ENCODE measurements around the gene RNF130.

DNA sequence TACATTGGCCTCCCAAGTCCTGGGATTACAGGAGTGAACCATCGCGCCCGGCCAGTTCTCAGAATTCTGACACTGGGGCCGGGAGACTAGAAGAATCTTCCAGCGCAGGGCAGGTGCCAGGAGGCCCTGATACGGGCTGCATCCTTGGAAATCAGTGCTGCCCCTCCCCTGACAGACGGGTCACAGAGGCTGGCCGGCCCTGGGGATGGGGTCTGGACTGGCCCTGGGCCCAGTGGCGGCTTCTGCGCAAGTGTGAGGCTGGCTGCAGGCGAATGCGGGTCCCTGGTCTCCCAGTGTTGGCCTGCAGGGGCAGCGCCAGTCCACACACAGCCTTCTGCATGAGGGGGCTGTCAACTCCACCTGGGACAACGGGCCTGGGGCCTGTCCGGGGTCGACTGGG is 163.0 kb downstream of the RNF130 start:
- TF ChIP-seq, protein P1, sequence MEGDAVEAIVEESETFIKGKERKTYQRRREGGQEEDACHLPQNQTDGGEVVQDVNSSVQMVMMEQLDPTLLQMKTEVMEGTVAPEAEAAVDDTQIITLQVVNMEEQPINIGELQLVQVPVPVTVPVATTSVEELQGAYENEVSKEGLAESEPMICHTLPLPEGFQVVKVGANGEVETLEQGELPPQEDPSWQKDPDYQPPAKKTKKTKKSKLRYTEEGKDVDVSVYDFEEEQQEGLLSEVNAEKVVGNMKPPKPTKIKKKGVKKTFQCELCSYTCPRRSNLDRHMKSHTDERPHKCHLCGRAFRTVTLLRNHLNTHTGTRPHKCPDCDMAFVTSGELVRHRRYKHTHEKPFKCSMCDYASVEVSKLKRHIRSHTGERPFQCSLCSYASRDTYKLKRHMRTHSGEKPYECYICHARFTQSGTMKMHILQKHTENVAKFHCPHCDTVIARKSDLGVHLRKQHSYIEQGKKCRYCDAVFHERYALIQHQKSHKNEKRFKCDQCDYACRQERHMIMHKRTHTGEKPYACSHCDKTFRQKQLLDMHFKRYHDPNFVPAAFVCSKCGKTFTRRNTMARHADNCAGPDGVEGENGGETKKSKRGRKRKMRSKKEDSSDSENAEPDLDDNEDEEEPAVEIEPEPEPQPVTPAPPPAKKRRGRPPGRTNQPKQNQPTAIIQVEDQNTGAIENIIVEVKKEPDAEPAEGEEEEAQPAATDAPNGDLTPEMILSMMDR (IDR thresholded peaks at IDR 0.05): no peak
- TF ChIP-seq POLR2A (IDR thresholded peaks at IDR 0.05): no peak
